HepG2 (cell line): ENCODE data around the gene ASF1B. TPM values are rescaled to one million over a fixed set of nuclear protein-coding genes. Genes with fewer than 3 reads are reported as not detected.

Experiments
- ATAC-seq: fragments of 200-7000 bp; cut with Tn5 transposase; 3 replicates; pipeline ENCODE4 v1.9.1; 2020; ENCODE audit warnings: mild to moderate bottlenecking, moderate library complexity
- BruUV-seq: library from RNA; stranded (reverse); fragments of 400-500 nt; replicated peaks from 2 replicates; lab custom pipeline; 2021; lab: Mats Ljungman, UMichigan
- CTCF ChIA-PET: fragments of 300-600 bp; formaldehyde crosslinking; extraction: SDS; loops from one replicate; lab custom pipeline; 2021; ENCODE audit warnings: low total read pairs, inconsistent platforms, low intra/inter-chr PET ratio; lab: Yijun Ruan, JAX
- POLR2A ChIA-PET: fragments of 350-600 bp; sonication (Branson Sonifier 250); formaldehyde crosslinking; loops from one replicate; lab custom pipeline; 2020; ENCODE audit warnings: antibody characterized with exemption, inconsistent platforms; lab: Yijun Ruan, JAX
- DNase-seq: peaks from one replicate; pipeline ENCODE4 v3.0.0-alpha.2; 2015; ENCODE audit warnings: low spot score
- FAIRE-seq: peaks from 3 replicates; lab custom pipeline; 2011; peaks lifted over from hg19 to GRCh38; lab: Jason Lieb, UNC
- H2AFZ ChIP-seq: one replicate; pipeline ENCODE4 v1.6.1; 2011; ENCODE audit warnings: low read length, inconsistent platforms
- H3K27ac ChIP-seq: fragments of 300-600 bp; 3 replicates; pipeline ENCODE4 v1.8.0; 2011; ENCODE audit warnings: mixed run types, mild to moderate bottlenecking, mixed read lengths, low read length, inconsistent platforms; ENCODE audit not compliant: insufficient read depth; ENCODE audit errors: extremely low read length
- H3K27me3 ChIP-seq, 2 experiments: fragments of 200-600 bp in 1 of 2; 2 replicates in 1 of 2; 3 replicates in 1 of 2; pipeline versions ENCODE4 v1.6.0 to v1.8.0; 2011; ENCODE audit warnings: low read length in 2 of 2, mild to moderate bottlenecking in 2 of 2, moderate library complexity in 2 of 2, inconsistent platforms in 1 of 2; ENCODE audit not compliant: insufficient read depth in 2 of 2, control insufficient read depth in 1 of 2
- H3K36me3 ChIP-seq, 2 experiments: fragments of 200-600 bp in 1 of 2; replicated peaks in 1 of 2; 2 replicates in 1 of 2; 3 replicates in 1 of 2; pipeline versions ENCODE4 v1.5.1 to v1.8.0; 2011; ENCODE audit warnings: low read length in 2 of 2, inconsistent platforms in 1 of 2; ENCODE audit not compliant: insufficient read depth in 2 of 2, control insufficient read depth in 1 of 2
- H3K4me1 ChIP-seq: 2 replicates; pipeline ENCODE4 v1.5.1; 2012; ENCODE audit warnings: low read length, inconsistent platforms; ENCODE audit not compliant: insufficient read depth
- H3K4me2 ChIP-seq: 2 replicates; pipeline ENCODE4 v1.6.0; 2011; ENCODE audit warnings: low read depth, low read length, inconsistent platforms
- H3K4me3 ChIP-seq, 3 experiments: fragments of 200-600 bp in 1 of 3; sonication (generic), shearing (Covaris generic) in 1 of 3; replicated peaks in 1 of 3; 2 replicates each; pipeline ENCODE4 v1.5.1; 2011 to 2016; ENCODE audit warnings: low read length in 3 of 3, inconsistent platforms in 2 of 3, low read depth in 2 of 3, mild to moderate bottlenecking in 2 of 3, control low read depth in 1 of 3, mixed read lengths in 1 of 3; ENCODE audit not compliant: insufficient read depth in 1 of 3
- H3K79me2 ChIP-seq: one replicate; pipeline ENCODE4 v1.6.1; 2011; ENCODE audit warnings: low read length, inconsistent platforms; ENCODE audit not compliant: insufficient read depth
- H3K9ac ChIP-seq: 2 replicates; pipeline ENCODE4 v1.6.0; 2011; ENCODE audit warnings: mild to moderate bottlenecking, low read depth, low read length, inconsistent platforms; ENCODE audit not compliant: insufficient read depth
- H3K9me3 ChIP-seq: 2 replicates; pipeline ENCODE4 v1.5.1; 2012; ENCODE audit warnings: mild to moderate bottlenecking, low read length
- H4K20me1 ChIP-seq: 2 replicates; pipeline ENCODE4 v1.6.0; 2011; ENCODE audit warnings: inconsistent platforms, mild to moderate bottlenecking, low read length, moderate library complexity; ENCODE audit not compliant: insufficient read depth
- FOXJ3 ChIP-seq: sonication (generic); formaldehyde crosslinking; IDR thresholded peaks from 2 replicates; pipeline ENCODE4 v1.4.0; 2020; ENCODE audit warnings: missing genetic modification reagents, mild to moderate bottlenecking, borderline replicate concordance
- GLI4 ChIP-seq: sonication (generic); formaldehyde crosslinking; IDR thresholded peaks from 2 replicates; pipeline ENCODE4 v1.5.1; 2020; ENCODE audit warnings: missing genetic modification reagents, mild to moderate bottlenecking, moderate library complexity, borderline replicate concordance
- GLMP ChIP-seq: sonication (generic); formaldehyde crosslinking; IDR thresholded peaks from 2 replicates; pipeline ENCODE4 v1.9.0; 2021; ENCODE audit warnings: missing genetic modification reagents, mild to moderate bottlenecking, borderline replicate concordance
- GZF1 ChIP-seq: sonication (generic); formaldehyde crosslinking; IDR thresholded peaks from 2 replicates; pipeline ENCODE4 v1.5.1; 2020; ENCODE audit warnings: mild to moderate bottlenecking, missing genetic modification reagents
- HNF1A ChIP-seq, 2 experiments: sonication (generic) in 1 of 2; formaldehyde crosslinking in 1 of 2; IDR thresholded peaks; 2 replicates each; pipeline versions ENCODE4 v1.4.0 to v1.6.1; 2016 to 2020; ENCODE audit warnings: borderline replicate concordance in 1 of 2, low read depth in 1 of 2, mild to moderate bottlenecking in 1 of 2, missing genetic modification reagents in 1 of 2
- KLF15 ChIP-seq: sonication (generic); formaldehyde crosslinking; IDR thresholded peaks from 2 replicates; pipeline ENCODE4 v1.8.1; 2023; ENCODE audit warnings: borderline replicate concordance, mild to moderate bottlenecking, inconsistent platforms, missing genetic modification reagents, mixed read lengths
- MTA3 ChIP-seq: sonication (generic); formaldehyde crosslinking; IDR thresholded peaks from 2 replicates; pipeline ENCODE4 v1.4.0; 2020; ENCODE audit warnings: missing genetic modification reagents
- PCBP1 ChIP-seq: fragments of 200-400 bp; formaldehyde crosslinking; IDR thresholded peaks from 2 replicates; pipeline ENCODE4 v1.6.1; 2017; ENCODE audit warnings: mild to moderate bottlenecking, low read depth, low read length, borderline replicate concordance
- RBM22 ChIP-seq: fragments of 200-400 bp; formaldehyde crosslinking; optimal IDR thresholded peaks from 2 replicates; pipeline ENCODE3; 2017; ENCODE audit warnings: mild to moderate bottlenecking, low read length, moderate library complexity
- SUZ12 ChIP-seq: fragments of 150-350 bp; IDR thresholded peaks from 2 replicates; pipeline ENCODE4 v1.6.1; 2014; ENCODE audit warnings: low read depth, low read length
- ZBTB2 ChIP-seq: sonication (generic); formaldehyde crosslinking; IDR thresholded peaks from 2 replicates; pipeline ENCODE4 v1.8.0; 2022; ENCODE audit warnings: low read depth, missing genetic modification reagents
- ZNF552 ChIP-seq: sonication (generic); formaldehyde crosslinking; IDR thresholded peaks from 2 replicates; pipeline ENCODE4 v1.9.0; 2022; ENCODE audit warnings: missing genetic modification reagents, mild to moderate bottlenecking, borderline replicate concordance
- ZSCAN20 ChIP-seq: sonication (generic); formaldehyde crosslinking; IDR thresholded peaks from 2 replicates; pipeline ENCODE4 v1.4.0; 2020; ENCODE audit warnings: missing genetic modification reagents, mild to moderate bottlenecking, borderline replicate concordance
- ZSCAN30 ChIP-seq: sonication (generic); formaldehyde crosslinking; IDR thresholded peaks from 2 replicates; pipeline ENCODE4 v1.5.0; 2020; ENCODE audit warnings: mild to moderate bottlenecking, missing genetic modification reagents
- WGBS: methylation state at CpG from one replicate; pipeline ENCODE4 v1.1.6; 2017; ENCODE audit warnings: low lambda C conversion rate; 5-methylcytosine and 5-hydroxymethylcytosine counted together
- in situ Hi-C: cut with HindIII; loops from 2 replicates; pipeline ENCODE4 v1.10.0; 2017; ENCODE audit warnings: low pct_unique_long_range_greater_than_20kb; ENCODE audit not compliant: extremely low pct_ligation_motif_present
- intact Hi-C: fragments of 100-400 bp; cut with micrococcal nuclease; formaldehyde crosslinking; loops from one replicate; pipeline ENCODE4 v1.10.0; 2022; ENCODE audit not compliant: unreplicated experiment
- polyA plus RNA-seq, 8 experiments: library from polyadenylated mRNA; depleted of rRNA in 3 of 8; stranded (reverse) in 7 of 8; unstranded in 1 of 8; fragments of >200 nt; fragmentation: Illumina TruSeq in 4 of 8; extraction: Trizol in 4 of 8; gene quantifications; 2 replicates each; pipeline versions ENCODE4 v1.2.1 to v1.2.3, GENCODE V29; 2011 to 2016; ENCODE audit warnings: low read depth in 4 of 8, missing spikeins in 1 of 8, mixed read lengths in 1 of 8; ENCODE audit not compliant: insufficient read depth in 1 of 8
- total RNA-seq, 5 experiments: library from RNA; depleted of rRNA; stranded (reverse); fragments of >200 nt; fragmentation: Illumina TruSeq; extraction: Trizol; gene quantifications; 2 replicates each; pipeline ENCODE4 v1.2.3, GENCODE V29; 2016; ENCODE audit warnings: low read depth in 1 of 5
- TF ChIP-seq, protein P1 (sequence below): sonication (generic); formaldehyde crosslinking; IDR thresholded peaks from 2 replicates; pipeline ENCODE4 v1.5.1; 2020; ENCODE audit warnings: missing genetic modification reagents, mild to moderate bottlenecking, borderline replicate concordance

The ASF1B gene
- total and polyA plus RNA-seq, 2 of the 13 experiments (the other 11 are each of a cell fraction or from before 2014, with no cell fraction given) = 18.2 to 24.8 TPM

GRCh38 chr19:14102102-14102696 lies 34.2 kb downstream of the ASF1B start:
- Histone ChIP-seq H3K27ac (no peak overlapping the region), H3K4me3 (no peak overlapping the region), H2AFZ (no peak overlapping the region), H3K4me1 (no peaks in the 10 kb centered on the region), H3K9me3 (no peaks in the 10 kb centered on the region), H3K27me3 (no peaks in the 10 kb centered on the region), H3K9ac (no peak overlapping the region), H4K20me1 (no peaks in the 10 kb centered on the region), H3K4me2 (no peak overlapping the region), H3K36me3 (peaks cover 10 to 23% of the 10 kb centered on the region in 2 experiments), H3K79me2 (no peaks in the 10 kb centered on the region)
- FAIRE-seq = no peak
- intact Hi-C loops (no loop called here), in situ Hi-C loops (no loop called here)
- no TSS peak for BruUV-seq
- 97% methylated on average over 9 of the region's 11 CpGs for WGBS
- CTCF ChIA-PET = no interaction called here
- POLR2A ChIA-PET = no interaction called here
- no peak for ATAC-seq
- DNase-seq = no peak
- TF ChIP-seq GLI4 (CRISPR knock-in tag) (no peak), ZSCAN20 (CRISPR knock-in tag) (no peak), SUZ12 (no peak), GLMP (CRISPR knock-in tag) (no peak), GZF1 (no peak), ZBTB2 (no peak), FOXJ3 (no peak), RBM22 (no peak), PCBP1 (no peak), ZSCAN30 (CRISPR knock-in tag) (no peak), MTA3 (CRISPR knock-in tag) (no peak), KLF15 (CRISPR knock-in tag) (no peak), HNF1A (IDR thresholded peaks at IDR 0.05; ENCODE audit: low read depth) (no peak), HNF1A (CRISPR knock-in tag; IDR thresholded peaks at IDR 0.05; ENCODE audit: borderline replicate concordance) (no peak), ZNF552 (CRISPR knock-in tag) (no peak)
- TF ChIP-seq, protein P1, sequence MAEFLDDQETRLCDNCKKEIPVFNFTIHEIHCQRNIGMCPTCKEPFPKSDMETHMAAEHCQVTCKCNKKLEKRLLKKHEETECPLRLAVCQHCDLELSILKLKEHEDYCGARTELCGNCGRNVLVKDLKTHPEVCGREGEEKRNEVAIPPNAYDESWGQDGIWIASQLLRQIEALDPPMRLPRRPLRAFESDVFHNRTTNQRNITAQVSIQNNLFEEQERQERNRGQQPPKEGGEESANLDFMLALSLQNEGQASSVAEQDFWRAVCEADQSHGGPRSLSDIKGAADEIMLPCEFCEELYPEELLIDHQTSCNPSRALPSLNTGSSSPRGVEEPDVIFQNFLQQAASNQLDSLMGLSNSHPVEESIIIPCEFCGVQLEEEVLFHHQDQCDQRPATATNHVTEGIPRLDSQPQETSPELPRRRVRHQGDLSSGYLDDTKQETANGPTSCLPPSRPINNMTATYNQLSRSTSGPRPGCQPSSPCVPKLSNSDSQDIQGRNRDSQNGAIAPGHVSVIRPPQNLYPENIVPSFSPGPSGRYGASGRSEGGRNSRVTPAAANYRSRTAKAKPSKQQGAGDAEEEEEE = no peak
